H9 (cell line): ENCODE results near the gene CHD6. TPM values are rescaled to one million over a fixed set of nuclear protein-coding genes. Genes with fewer than 3 reads are reported as not detected.
A peak's percentile ranks its signal among the peaks of the same experiment; 100 is the strongest.

Source experiments
- DNase-seq: peaks from one replicate; pipeline ENCODE4 v3.0.0-alpha.2; 2017
- H2AFZ ChIP-seq: one replicate; pipeline ENCODE4 v1.6.1; 2013; ENCODE audit warnings: mild to moderate bottlenecking, low read length, control low read depth, moderate library complexity
- H2AK5ac ChIP-seq: 2 replicates; pipeline ENCODE4 v1.6.1; 2013; ENCODE audit warnings: low read length, control low read depth, mixed read lengths; ENCODE audit not compliant: insufficient read length
- H2BK120ac ChIP-seq: one replicate; pipeline ENCODE4 v1.6.1; 2013; ENCODE audit warnings: low read depth, mild to moderate bottlenecking, low read length, control low read depth, inconsistent platforms; ENCODE audit not compliant: poor library complexity, severe bottlenecking
- H2BK12ac ChIP-seq: 2 replicates; pipeline ENCODE4 v1.6.1; 2013; ENCODE audit warnings: low read length, control low read depth, mixed read lengths, low read depth; ENCODE audit not compliant: insufficient read length
- H2BK15ac ChIP-seq: 2 replicates; pipeline ENCODE4 v1.6.1; 2013; ENCODE audit warnings: low read depth, low read length, control low read depth
- H2BK20ac ChIP-seq: one replicate; pipeline ENCODE4 v1.6.1; 2013; ENCODE audit warnings: low read depth, mild to moderate bottlenecking, low read length, control low read depth, inconsistent platforms; ENCODE audit not compliant: poor library complexity, severe bottlenecking
- H2BK5ac ChIP-seq: 2 replicates; pipeline ENCODE4 v1.6.1; 2013; ENCODE audit warnings: low read length, control low read depth, mixed read lengths; ENCODE audit not compliant: insufficient read length
- H3K14ac ChIP-seq: 2 replicates; pipeline ENCODE4 v1.6.1; 2013; ENCODE audit warnings: low read length, control low read depth; ENCODE audit not compliant: insufficient read depth
- H3K18ac ChIP-seq: 2 replicates; pipeline ENCODE4 v1.6.1; 2013; ENCODE audit warnings: low read depth, mild to moderate bottlenecking, mixed read lengths, low read length, control low read depth; ENCODE audit not compliant: insufficient read length
- H3K23ac ChIP-seq: 2 replicates; pipeline ENCODE4 v1.6.1; 2013; ENCODE audit warnings: low read length, control low read depth, mixed read lengths, low read depth; ENCODE audit not compliant: insufficient read length
- H3K23me2 ChIP-seq: 2 replicates; pipeline ENCODE4 v1.6.1; 2013; ENCODE audit warnings: low read depth, mild to moderate bottlenecking, mixed read lengths, low read length, control low read depth; ENCODE audit not compliant: insufficient read length, poor library complexity, severe bottlenecking
- H3K27ac ChIP-seq: 2 replicates; pipeline ENCODE4 v1.5.1; 2013; ENCODE audit warnings: low read length, control low read depth, mixed read lengths, low read depth; ENCODE audit not compliant: insufficient read length
- H3K27me3 ChIP-seq: 2 replicates; pipeline ENCODE4 v1.6.1; 2013; ENCODE audit warnings: low read length, control low read depth, inconsistent platforms; ENCODE audit not compliant: insufficient read depth
- H3K4ac ChIP-seq: 2 replicates; pipeline ENCODE4 v1.6.1; 2013; ENCODE audit warnings: low read depth, mild to moderate bottlenecking, control low read depth, inconsistent platforms, low read length, moderate library complexity
- H3K4me1 ChIP-seq: 2 replicates; pipeline ENCODE4 v1.6.1; 2013; ENCODE audit warnings: low read length, control low read depth, inconsistent platforms; ENCODE audit not compliant: insufficient read depth
- H3K4me2 ChIP-seq: 2 replicates; pipeline ENCODE4 v1.6.1; 2013; ENCODE audit warnings: low read length, control low read depth, mixed read lengths; ENCODE audit not compliant: insufficient read length, insufficient read depth
- H3K56ac ChIP-seq: 2 replicates; pipeline ENCODE4 v1.6.1; 2013; ENCODE audit warnings: low read depth, mild to moderate bottlenecking, mixed read lengths, low read length, control low read depth; ENCODE audit not compliant: insufficient read length
- H3K79me1 ChIP-seq: 2 replicates; pipeline ENCODE4 v1.6.1; 2013; ENCODE audit warnings: low read depth, mild to moderate bottlenecking, moderate library complexity, low read length, control low read depth, inconsistent platforms; ENCODE audit not compliant: insufficient read depth, poor library complexity, severe bottlenecking
- H3K79me2 ChIP-seq: 2 replicates; pipeline ENCODE4 v1.6.1; 2013; ENCODE audit warnings: low read length, control low read depth, inconsistent platforms; ENCODE audit not compliant: insufficient read depth
- H3K9ac ChIP-seq: 2 replicates; pipeline ENCODE4 v1.6.1; 2013; ENCODE audit warnings: low read length, control low read depth, mixed read lengths; ENCODE audit not compliant: insufficient read length; ENCODE audit errors: extremely low read depth
- H3K9me3 ChIP-seq: one replicate; pipeline ENCODE4 v1.6.1; 2013; ENCODE audit warnings: low read depth, low read length, inconsistent platforms; ENCODE audit not compliant: control insufficient read depth
- H3T11ph ChIP-seq: one replicate; pipeline ENCODE4 v1.6.1; 2013; ENCODE audit warnings: mild to moderate bottlenecking, low read length, control low read depth, inconsistent platforms
- H4K20me1 ChIP-seq: one replicate; pipeline ENCODE4 v1.6.1; 2013; ENCODE audit not compliant: control insufficient read depth, insufficient read length, insufficient read depth
- H4K5ac ChIP-seq: 2 replicates; pipeline ENCODE4 v1.6.1; 2013; ENCODE audit warnings: low read depth, mild to moderate bottlenecking, mixed read lengths, low read length, control low read depth; ENCODE audit not compliant: insufficient read length
- H4K8ac ChIP-seq: replicated peaks from 2 replicates; pipeline ENCODE4 v1.6.1; 2013; ENCODE audit warnings: low read length, control low read depth, mixed read lengths, low read depth; ENCODE audit not compliant: insufficient read length
- H4K91ac ChIP-seq: 2 replicates; pipeline ENCODE4 v1.6.1; 2013; ENCODE audit warnings: low read depth, mild to moderate bottlenecking, moderate library complexity, mixed read lengths, low read length, control low read depth; ENCODE audit not compliant: insufficient read length
- H3K27ac Mint-ChIP-seq, 3 experiments: 2 replicates in 2 of 3; 3 replicates in 1 of 3; pipeline ENCODE4 v1.8.0; 2020 to 2021; ENCODE audit warnings: mixed read lengths in 3 of 3, mild to moderate bottlenecking in 1 of 3, moderate library complexity in 1 of 3
- H3K27me3 Mint-ChIP-seq: 2 replicates; pipeline ENCODE4 v1.8.0; 2021; ENCODE audit warnings: low read depth, mild to moderate bottlenecking, moderate library complexity, mixed read lengths
- H3K36me3 Mint-ChIP-seq, 3 experiments: 2 replicates in 2 of 3; 3 replicates in 1 of 3; pipeline ENCODE4 v1.8.0; 2020 to 2021; ENCODE audit warnings: low read depth in 3 of 3, mixed read lengths in 3 of 3; ENCODE audit not compliant: insufficient read depth in 1 of 3
- H3K4me1 Mint-ChIP-seq, 2 experiments: 2 replicates each; pipeline ENCODE4 v1.8.0; 2020; ENCODE audit warnings: mixed read lengths in 2 of 2
- H3K4me3 Mint-ChIP-seq, 2 experiments: 2 replicates in 1 of 2; 3 replicates in 1 of 2; pipeline ENCODE4 v1.8.0; 2020 to 2021; ENCODE audit warnings: mild to moderate bottlenecking in 2 of 2, mixed read lengths in 2 of 2, moderate library complexity in 1 of 2
- H3K9me3 Mint-ChIP-seq, 2 experiments: 2 replicates in 1 of 2; 3 replicates in 1 of 2; pipeline ENCODE4 v1.8.0; 2020; ENCODE audit warnings: mild to moderate bottlenecking in 2 of 2, mixed read lengths in 2 of 2, moderate library complexity in 1 of 2
- CTCF ChIP-seq: fragments of 200-600 bp; sonication (generic); conservative IDR thresholded peaks from 3 replicates; pipeline ENCODE4 v1.8.0; 2021; ENCODE audit warnings: antibody characterized with exemption, mild to moderate bottlenecking
- WGBS: extraction: QIAGEN DNeasy Blood & Tissue Kit; methylation state at CpG from one replicate; pipeline ENCODE4 v1.1.7; 2013; ENCODE audit warnings: missing lambda C conversion rate, low lambda C conversion rate, mixed read lengths; ENCODE audit not compliant: insufficient read length; ENCODE audit errors: extremely low coverage; 5-methylcytosine and 5-hydroxymethylcytosine counted together
- total RNA-seq: library from RNA; stranded (reverse); gene quantifications from 2 replicates; pipeline ENCODE4 v1.2.1, GENCODE V29; 2021

The CHD6 gene
- total RNA-seq, 1 experiment from 2014 or later: 51.5 TPM

- Histone ChIP-seq H3K4me2 (no peak overlapping the region), H2AFZ (no peak overlapping the region), H2BK120ac (no peak overlapping the region), H3K4me1 (no peaks in the 10 kb centered on the region), H3K27me3 (no peaks in the 10 kb centered on the region), H2BK20ac (no peak overlapping the region), H4K8ac (no peak overlapping the region), H3K18ac (no peak overlapping the region), H3K4ac (no peak overlapping the region), H3K14ac (no peak overlapping the region), H2BK15ac (no peak overlapping the region), H3K23me2 (no peaks in the 10 kb centered on the region), H2BK12ac (no peak overlapping the region), H3K79me2 (no peaks in the 10 kb centered on the region), H4K5ac (no peak overlapping the region), H2BK5ac (no peak overlapping the region), H3K27ac (no peak overlapping the region), H3K9ac (no peak overlapping the region), H4K20me1 (no peaks in the 10 kb centered on the region), H3T11ph (no peak overlapping the region), H3K79me1 (no peaks in the 10 kb centered on the region), H3K9me3 (no peaks in the 10 kb centered on the region), H3K56ac (no peak overlapping the region), H4K91ac (no peak overlapping the region), H2AK5ac (no peak overlapping the region), H3K23ac (no peak overlapping the region)
- no CpG with 5 or more reads among the region's 4 CpGs for WGBS
- H3K27me3 Mint-ChIP-seq: no peaks in the 10 kb centered on the region
- DNase-seq: no peak
- peak overlapping the region in 1 of 3 experiments; percentile 3; a peak in 2 of 7 replicates for H3K27ac Mint-ChIP-seq
- H3K4me3 Mint-ChIP-seq: no peak overlapping the region
- H3K4me1 Mint-ChIP-seq: peaks cover 10 to 13% of the 10 kb centered on the region in 2 experiments
- TF ChIP-seq CTCF: no peak
- peaks cover 5 to 35% (median 34%) of the 10 kb centered on the region in 3 experiments; a peak in 6 of 7 replicates for H3K36me3 Mint-ChIP-seq
- H3K9me3 Mint-ChIP-seq: no peaks in the 10 kb centered on the region; a peak in 1 of 5 replicates
Observed at GRCh38 chr20:41499961-41500725, 118.0 kb downstream of the CHD6 start.
